C4-2B (cell line): ENCODE measurements around the gene LKAAEAR1.
A peak's percentile ranks its signal among the peaks of the same experiment; 100 is the strongest.

ENCODE experiments used
- H3K27ac ChIP-seq: fragments of 450-650 bp; 2 replicates; pipeline ENCODE4 v1.5.1; 2017
- ZFX ChIP-seq: fragments of 450-650 bp; IDR thresholded peaks from 2 replicates; pipeline ENCODE4 v1.6.1; 2017
- TF ChIP-seq, protein P1 (sequence below): fragments of 450-650 bp; conservative IDR thresholded peaks from 2 replicates; pipeline ENCODE4 v1.5.1; 2017; ENCODE audit warnings: mild to moderate bottlenecking

The LKAAEAR1 gene

GRCh38 chr20:64073476-64074183 lies 10.6 kb downstream of the LKAAEAR1 start:
- no peak overlapping the region for H3K27ac ChIP-seq
- TF ChIP-seq, protein P1, sequence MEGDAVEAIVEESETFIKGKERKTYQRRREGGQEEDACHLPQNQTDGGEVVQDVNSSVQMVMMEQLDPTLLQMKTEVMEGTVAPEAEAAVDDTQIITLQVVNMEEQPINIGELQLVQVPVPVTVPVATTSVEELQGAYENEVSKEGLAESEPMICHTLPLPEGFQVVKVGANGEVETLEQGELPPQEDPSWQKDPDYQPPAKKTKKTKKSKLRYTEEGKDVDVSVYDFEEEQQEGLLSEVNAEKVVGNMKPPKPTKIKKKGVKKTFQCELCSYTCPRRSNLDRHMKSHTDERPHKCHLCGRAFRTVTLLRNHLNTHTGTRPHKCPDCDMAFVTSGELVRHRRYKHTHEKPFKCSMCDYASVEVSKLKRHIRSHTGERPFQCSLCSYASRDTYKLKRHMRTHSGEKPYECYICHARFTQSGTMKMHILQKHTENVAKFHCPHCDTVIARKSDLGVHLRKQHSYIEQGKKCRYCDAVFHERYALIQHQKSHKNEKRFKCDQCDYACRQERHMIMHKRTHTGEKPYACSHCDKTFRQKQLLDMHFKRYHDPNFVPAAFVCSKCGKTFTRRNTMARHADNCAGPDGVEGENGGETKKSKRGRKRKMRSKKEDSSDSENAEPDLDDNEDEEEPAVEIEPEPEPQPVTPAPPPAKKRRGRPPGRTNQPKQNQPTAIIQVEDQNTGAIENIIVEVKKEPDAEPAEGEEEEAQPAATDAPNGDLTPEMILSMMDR = no peak
- TF ChIP-seq ZFX = no peak

- TF ChIP-seq, protein P1 = no peak
- TF ChIP-seq ZFX = no peak
- no peak overlapping the region for H3K27ac ChIP-seq
These were observed 11.6 kb downstream of the LKAAEAR1 start for GRCh38 chr20:64072498-64073063.

- TF ChIP-seq ZFX = no peak
- no peak overlapping the region for H3K27ac ChIP-seq
These were observed 12.6 kb downstream of the LKAAEAR1 start for GRCh38 chr20:64071341-64072332.

- TF ChIP-seq ZFX = no peak
- TF ChIP-seq, protein P1 = no peak
- H3K27ac ChIP-seq = no peak overlapping the region
These were observed 13.8 kb downstream of the LKAAEAR1 start for GRCh38 chr20:64070244-64070993.

DNA sequence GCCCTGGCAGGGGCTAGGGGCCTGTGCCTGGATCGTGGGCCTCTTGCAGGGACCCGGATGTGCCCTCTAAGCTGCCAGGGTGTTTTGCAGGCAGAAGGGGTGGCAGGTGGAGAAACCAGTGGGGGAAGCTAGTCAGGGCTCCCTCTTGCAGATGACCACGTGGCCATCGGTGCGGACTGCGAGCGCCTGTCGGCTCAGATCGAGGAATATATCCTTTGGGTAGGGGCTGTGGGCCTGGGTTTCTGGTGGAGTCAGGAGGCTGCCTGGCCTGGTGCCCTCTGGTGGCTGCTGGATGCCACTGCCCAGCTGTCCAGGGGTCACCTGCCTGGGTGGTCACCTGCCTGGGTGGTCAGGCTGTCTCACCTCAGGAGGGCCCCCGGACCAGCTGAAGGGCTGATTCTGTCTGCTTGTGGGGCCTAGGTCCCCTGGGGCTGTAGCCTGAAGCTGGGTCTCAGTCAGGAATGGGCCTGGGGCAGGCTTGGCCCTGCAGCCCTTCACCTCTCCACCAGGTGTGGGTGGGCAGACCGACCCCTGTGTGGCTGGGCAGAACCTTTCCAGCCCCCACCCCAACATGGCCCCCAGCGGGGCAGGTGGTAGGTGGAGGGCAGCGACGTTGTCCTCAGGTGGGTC lies 14.5 kb downstream of the LKAAEAR1 start:
- H3K27ac ChIP-seq = no peak overlapping the region
- TF ChIP-seq, protein P1 = peak; percentile 90
- TF ChIP-seq ZFX = no peak

GRCh38 chr20:64069209-64069613 lies 15.0 kb downstream of the LKAAEAR1 start:
- TF ChIP-seq ZFX = no peak
- TF ChIP-seq, protein P1 = no peak
- no peak overlapping the region for H3K27ac ChIP-seq
